SJCRH30 (cell line): Measurements from ENCODE around the gene CCDC8. TPM values are rescaled to one million over a fixed set of nuclear protein-coding genes. Genes with fewer than 3 reads are reported as not detected.

Source experiments
- DNase-seq, 2 experiments: peaks; one replicate each; pipeline ENCODE4 v3.0.0-alpha.2; 2015 to 2020
- H3K27ac ChIP-seq: fragments of 250-450 bp; sonication (Bioruptor Pico); 2 replicates; pipeline ENCODE4 v1.5.1; 2020; ENCODE audit warnings: mild to moderate bottlenecking, moderate library complexity
- H3K27me3 ChIP-seq: fragments of 250-450 bp; sonication (Bioruptor Pico); 2 replicates; pipeline ENCODE4 v1.5.1; 2020; ENCODE audit warnings: mild to moderate bottlenecking, moderate library complexity
- H3K36me3 ChIP-seq: fragments of 250-450 bp; sonication (Bioruptor Pico); 2 replicates; pipeline ENCODE4 v1.5.1; 2020; ENCODE audit warnings: mild to moderate bottlenecking, moderate library complexity
- H3K4me1 ChIP-seq: fragments of 250-450 bp; sonication (Bioruptor Pico); 2 replicates; pipeline ENCODE4 v1.5.1; 2020; ENCODE audit warnings: mild to moderate bottlenecking, moderate library complexity
- H3K4me3 ChIP-seq: fragments of 250-450 bp; sonication (Bioruptor Pico); 2 replicates; pipeline ENCODE4 v1.5.1; 2020; ENCODE audit warnings: mild to moderate bottlenecking, moderate library complexity
- H3K9me3 ChIP-seq: fragments of 250-450 bp; sonication (Bioruptor Pico); replicated peaks from 2 replicates; pipeline ENCODE4 v1.5.1; 2020; ENCODE audit warnings: mild to moderate bottlenecking, moderate library complexity
- total RNA-seq: library from RNA; depleted of rRNA; stranded (reverse); fragments of >200 nt; shearing (Covaris generic); gene quantifications from 2 replicates; pipeline ENCODE4 v1.2.3, GENCODE V29; 2014; rRNA removed

Gene CCDC8
- total RNA-seq, 1 experiment from 2014 or later = 41.8 TPM

GRCh38 chr19:46372901-46373490 lies 40.4 kb downstream of the CCDC8 start:
- Histone ChIP-seq H3K9me3 (no peaks in the 10 kb centered on the region), H3K4me3 (no peak overlapping the region), H3K27ac (no peak overlapping the region), H3K27me3 (no peaks in the 10 kb centered on the region), H3K36me3 (peaks cover 34% of the 10 kb centered on the region), H3K4me1 (no peaks in the 10 kb centered on the region)
- no peak for DNase-seq

- no peak overlapping the region for H3K27ac ChIP-seq
- H3K36me3 ChIP-seq = peaks cover 25% of the 10 kb centered on the region
- H3K9me3 ChIP-seq = no peaks in the 10 kb centered on the region
- no peak overlapping the region for H3K4me3 ChIP-seq
- peaks cover 12% of the 10 kb centered on the region for H3K4me1 ChIP-seq
- H3K27me3 ChIP-seq = no peaks in the 10 kb centered on the region
- DNase-seq = no peak
Observed at GRCh38 chr19:46371371-46371901, 41.9 kb downstream of the CCDC8 start.

- no peak for DNase-seq
- H3K27ac ChIP-seq = no peak overlapping the region
Observed at GRCh38 chr19:46369817-46370216, 43.5 kb downstream of the CCDC8 start.

GRCh38 chr19:46368116-46368515 lies 45.2 kb downstream of the CCDC8 start:
- peaks cover 16% of the 10 kb centered on the region for H3K4me1 ChIP-seq

More at GRCh38 chr19:46369817-46370216, 43.5 kb downstream of the CCDC8 start:
- Histone ChIP-seq H3K27me3 (no peaks in the 10 kb centered on the region), H3K9me3 (no peaks in the 10 kb centered on the region), H3K4me1 (peaks cover 16% of the 10 kb centered on the region), H3K36me3 (peaks cover 28% of the 10 kb centered on the region), H3K4me3 (no peak overlapping the region)

GRCh38 chr19:46367426-46367825 lies 45.9 kb downstream of the CCDC8 start:
- Histone ChIP-seq H3K36me3 (peaks cover 44% of the 10 kb centered on the region), H3K27me3 (no peaks in the 10 kb centered on the region), H3K27ac (no peak overlapping the region), H3K9me3 (no peaks in the 10 kb centered on the region), H3K4me3 (no peak overlapping the region), H3K4me1 (peaks cover 16% of the 10 kb centered on the region)
- DNase-seq = no peak

More at GRCh38 chr19:46368116-46368515, 45.2 kb downstream of the CCDC8 start:
- no peak overlapping the region for H3K27ac ChIP-seq
- no peak for DNase-seq
- H3K4me3 ChIP-seq = no peak overlapping the region
- no peaks in the 10 kb centered on the region for H3K9me3 ChIP-seq
- H3K36me3 ChIP-seq = peaks cover 44% of the 10 kb centered on the region
- H3K27me3 ChIP-seq = no peaks in the 10 kb centered on the region

- no peaks in the 10 kb centered on the region for H3K27me3 ChIP-seq
- no peak for DNase-seq
- no peaks in the 10 kb centered on the region for H3K9me3 ChIP-seq
- H3K4me1 ChIP-seq = peaks cover 16% of the 10 kb centered on the region
- no peak overlapping the region for H3K27ac ChIP-seq
- peaks cover 51% of the 10 kb centered on the region for H3K36me3 ChIP-seq
- H3K4me3 ChIP-seq = no peak overlapping the region
Observed at GRCh38 chr19:46366620-46367292, 46.6 kb downstream of the CCDC8 start.

- Histone ChIP-seq H3K27ac (no peak overlapping the region), H3K4me1 (peaks cover 16% of the 10 kb centered on the region), H3K9me3 (no peaks in the 10 kb centered on the region), H3K36me3 (peaks cover 55% of the 10 kb centered on the region), H3K4me3 (no peak overlapping the region), H3K27me3 (no peaks in the 10 kb centered on the region)
- DNase-seq = no peak
Observed at GRCh38 chr19:46365561-46365960, 47.8 kb downstream of the CCDC8 start.

- H3K27ac ChIP-seq = no peak overlapping the region
- H3K36me3 ChIP-seq = peaks cover 52% of the 10 kb centered on the region
- peaks cover 16% of the 10 kb centered on the region for H3K4me1 ChIP-seq
- no peak overlapping the region for H3K4me3 ChIP-seq
- no peaks in the 10 kb centered on the region for H3K9me3 ChIP-seq
- DNase-seq = no peak
- no peaks in the 10 kb centered on the region for H3K27me3 ChIP-seq
Observed at GRCh38 chr19:46364359-46364758, 49.0 kb downstream of the CCDC8 start.

- no peaks in the 10 kb centered on the region for H3K27me3 ChIP-seq
- H3K9me3 ChIP-seq = no peaks in the 10 kb centered on the region
- peaks cover 6% of the 10 kb centered on the region for H3K4me1 ChIP-seq
- H3K4me3 ChIP-seq = no peak overlapping the region
- DNase-seq = no peak
- H3K36me3 ChIP-seq = peaks cover 49% of the 10 kb centered on the region
- H3K27ac ChIP-seq = no peak overlapping the region
Observed at GRCh38 chr19:46361915-46362314, 51.4 kb downstream of the CCDC8 start.

Other genes with a start within 250 kb of the CCDC8 start
- gene IGFL1, start 183.8 kb downstream of the CCDC8 start, total RNA-seq = not detected in 2 replicates
- 2.0 and 4.8 TPM in 2 replicates for gene HIF3A, start 116.5 kb downstream of the CCDC8 start, total RNA-seq
- 97.7 and 98.1 TPM in 2 replicates for gene PPP5C, start 66.5 kb downstream of the CCDC8 start, total RNA-seq
- gene PNMA8C, start 15.4 kb upstream of the CCDC8 start, total RNA-seq = 0.02 TPM in 1 of 2 replicates, not detected in the other
- 40.1 and 41.8 TPM in 2 replicates for gene PNMA8A, start 58.0 kb upstream of the CCDC8 start, total RNA-seq
- gene PNMA8B, start 82.3 kb upstream of the CCDC8 start, total RNA-seq = 0.04 TPM in 1 of 2 replicates, not detected in the other
- gene CALM3, start 187.8 kb upstream of the CCDC8 start, total RNA-seq = 239 and 247 TPM in 2 replicates
- not detected in 2 replicates for gene PTGIR, start 211.5 kb upstream of the CCDC8 start, total RNA-seq
- gene GNG8, start 222.6 kb upstream of the CCDC8 start, total RNA-seq = not detected in 2 replicates
- 2.6 and 2.7 TPM in 2 replicates for gene DACT3, start 247.6 kb upstream of the CCDC8 start, total RNA-seq